ENCODE results near the gene LSM11.

- no peak for TF ChIP-seq CTCF (IDR thresholded peaks at IDR 0.05)
- TF ChIP-seq POLR2A (IDR thresholded peaks at IDR 0.05) = no peak
Measured at GRCh38 chr5:157710882-157711281, 32.6 kb upstream of the LSM11 start.
